ENCODE measurements around the gene C1orf226.

- TF ChIP-seq CTCF (IDR thresholded peaks at IDR 0.05) (no peak), POLR2A (IDR thresholded peaks at IDR 0.05) (no peak)
Observed at GRCh38 chr1:162359523-162360236, 21.8 kb upstream of the C1orf226 start.

All from uterus (tissue), 2 donors.